ENCODE results near the gene DOCK11.
"Not testable (repeated sequence)": the region's sequence is repeated elsewhere in the genome, so short reads cannot be mapped to it uniquely, and the experiment has no call there.

DOCK11 gene

GRCh38 chrX:118715917-118716316 lies 220.3 kb downstream of the DOCK11 start:
- DNase-seq: not testable (repeated sequence)

- not testable (repeated sequence) for DNase-seq
Measured at GRCh38 chrX:118716833-118717232, 221.2 kb downstream of the DOCK11 start.

DNA sequence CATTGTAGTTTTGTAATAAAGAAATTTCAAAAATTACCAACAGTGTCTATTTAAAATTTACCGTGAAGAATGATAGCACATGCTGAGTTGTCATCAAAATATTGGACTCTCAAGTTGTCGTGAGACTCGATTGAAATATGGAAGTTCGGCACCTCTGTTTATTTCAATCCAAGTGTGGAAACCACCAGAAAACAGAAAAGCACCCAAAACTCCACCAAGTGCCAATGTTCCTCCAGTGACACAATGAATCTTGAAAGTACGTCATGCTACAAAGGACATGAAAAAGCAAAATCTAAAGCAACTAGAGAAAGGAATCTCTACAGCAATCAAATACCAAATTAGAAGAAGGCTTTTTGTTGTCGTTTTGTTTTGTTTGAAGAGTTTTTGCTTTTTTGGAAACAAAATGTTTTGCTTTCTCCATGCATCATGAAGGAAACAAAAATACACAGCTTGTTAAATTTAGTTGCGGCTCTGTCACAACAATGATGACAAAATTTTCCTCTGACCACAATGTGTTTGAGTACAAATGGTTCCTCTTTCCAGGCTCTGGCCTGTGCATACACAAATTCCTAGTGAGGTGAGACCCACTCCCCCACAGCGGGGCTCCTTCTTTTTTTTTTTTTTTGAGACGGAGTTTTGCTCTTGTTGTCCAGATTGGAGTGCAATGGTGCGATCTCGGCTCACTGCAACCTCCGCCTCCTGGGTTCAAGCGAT lies 222.2 kb downstream of the DOCK11 start:
- DNase-seq: no peak

DNA sequence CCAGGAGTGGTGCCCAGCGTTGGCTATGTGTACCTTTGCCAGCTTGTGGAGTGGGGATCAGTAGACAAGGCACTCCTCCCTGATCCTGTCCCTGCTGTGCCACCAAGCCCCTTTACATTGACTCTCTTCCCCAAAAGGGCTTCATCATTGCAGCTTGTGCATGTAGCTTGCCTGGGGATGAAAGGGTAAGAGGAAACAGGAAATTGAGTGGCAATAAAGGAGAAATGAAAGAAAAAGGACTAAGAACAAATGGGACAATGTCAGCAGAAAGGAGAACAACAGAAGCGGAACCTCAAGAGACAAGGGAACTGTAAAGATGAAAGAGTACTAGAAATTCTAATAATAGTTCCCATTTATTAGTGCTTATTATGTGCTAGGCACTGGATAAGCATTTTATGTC lies 223.1 kb downstream of the DOCK11 start:
- no peak for DNase-seq

DNA sequence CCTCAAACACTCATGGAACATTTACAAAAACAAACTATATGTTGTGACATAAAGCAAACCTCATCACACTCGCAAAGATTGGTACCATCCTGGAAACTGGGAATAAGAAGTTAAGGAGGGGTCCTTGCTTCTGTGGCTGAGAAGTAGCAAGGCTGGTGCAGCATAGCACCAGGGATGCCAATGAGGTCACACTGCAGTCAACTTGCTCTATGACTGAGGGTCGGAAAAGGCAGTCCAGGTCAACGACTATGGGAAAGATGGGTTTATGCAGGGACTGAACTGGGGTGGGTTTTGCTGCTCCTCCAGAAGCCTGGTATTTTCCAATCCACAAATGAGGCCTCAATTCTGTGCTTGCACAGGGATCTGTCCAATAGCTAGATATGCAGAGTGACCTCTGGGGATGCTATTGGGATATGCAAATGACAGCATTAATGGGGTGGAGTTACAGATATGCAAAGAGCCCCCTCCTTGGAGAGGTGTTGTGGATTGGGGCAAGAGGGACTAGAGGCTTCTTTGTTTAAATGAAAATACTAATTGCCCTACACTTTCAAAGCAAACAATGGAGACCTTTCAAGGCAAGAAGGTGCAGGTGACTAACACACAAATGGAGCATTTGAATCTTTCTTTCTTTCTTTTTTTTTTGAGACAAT lies 224.6 kb downstream of the DOCK11 start:
- no peak for DNase-seq

DNA sequence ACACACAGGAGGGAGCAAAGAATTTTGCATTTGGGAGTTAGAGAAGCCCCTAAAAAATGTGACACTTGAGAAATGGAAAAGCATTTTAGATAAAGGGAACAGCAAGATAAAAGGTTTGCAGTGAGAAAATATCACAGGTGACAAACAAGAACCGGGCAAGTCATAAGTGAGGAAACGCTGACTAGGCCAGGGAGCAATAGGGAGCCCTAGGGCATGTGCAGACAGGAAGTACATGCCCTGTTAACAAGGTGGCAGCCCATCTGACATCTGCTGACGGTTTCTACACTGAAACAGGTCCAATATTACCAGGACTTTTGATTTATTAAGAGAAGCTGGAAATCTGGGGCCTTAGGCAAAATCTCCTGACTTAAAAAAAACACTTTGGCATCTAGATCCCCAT lies 227.8 kb downstream of the DOCK11 start:
- no peak for DNase-seq

- no peak for DNase-seq
Measured at GRCh38 chrX:118724365-118724764, 228.8 kb downstream of the DOCK11 start.

GRCh38 chrX:118724775-118725174 lies 229.2 kb downstream of the DOCK11 start:
- DNase-seq: no peak

DNA sequence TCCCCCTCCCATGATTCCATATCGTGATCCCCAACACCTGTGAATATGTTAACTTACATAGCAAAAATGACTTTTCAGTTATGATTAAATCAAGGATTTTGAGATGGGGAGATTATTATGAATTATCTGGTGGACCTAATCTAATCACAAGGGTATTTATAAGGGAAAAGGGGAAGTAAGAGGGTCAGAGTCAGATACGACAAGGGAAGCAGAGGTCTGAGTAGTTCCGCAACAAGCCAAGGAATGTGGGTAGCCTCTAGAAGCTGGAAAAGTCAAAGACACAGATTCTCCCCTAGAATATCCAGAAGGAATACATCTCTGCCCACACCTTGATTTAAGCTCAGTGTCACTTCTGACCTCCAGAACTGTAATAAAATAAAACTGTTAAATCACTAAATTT lies 230.8 kb downstream of the DOCK11 start:
- DNase-seq: no peak

DNA sequence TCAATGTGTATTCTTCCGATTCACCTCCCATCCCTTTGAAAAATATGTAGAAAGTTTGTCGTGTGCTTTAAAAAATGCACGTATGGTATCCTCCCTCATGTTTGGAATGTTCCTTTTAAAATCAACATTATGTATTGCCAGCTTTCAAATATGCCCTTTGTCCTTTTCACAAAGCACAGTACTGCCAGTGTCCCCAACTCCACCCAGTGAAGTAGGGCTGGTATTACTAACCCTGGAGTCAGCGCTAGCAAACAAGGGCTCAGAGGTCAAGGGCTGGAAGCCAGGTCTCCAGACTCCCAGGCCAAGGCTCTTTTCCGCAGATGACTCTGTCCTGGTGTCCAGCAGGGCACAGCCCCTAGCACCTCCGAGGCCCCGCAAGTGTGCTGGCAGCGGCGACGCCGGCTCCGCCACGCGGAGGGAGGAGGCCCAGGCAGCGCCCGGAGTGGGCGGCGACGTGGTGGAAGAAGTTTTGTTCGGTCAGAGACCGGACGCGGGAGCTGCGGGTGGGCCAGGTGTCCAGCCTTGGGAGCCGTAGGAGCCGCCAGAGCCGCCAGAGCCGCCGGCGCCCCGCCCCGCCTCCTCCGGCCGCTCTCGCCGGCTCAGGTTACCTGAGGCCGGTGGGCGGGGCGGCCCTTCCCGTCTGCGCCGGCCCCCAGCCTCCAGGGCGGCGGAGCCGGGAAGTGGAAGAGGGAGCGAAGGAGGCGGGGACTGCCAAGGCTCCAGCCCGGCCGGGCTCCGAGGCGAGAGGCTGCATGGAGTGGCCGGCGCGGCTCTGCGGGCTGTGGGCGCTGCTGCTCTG lies 231.5 kb downstream of the DOCK11 start, which contains the start of gene IL13RA1:
Gene IL13RA1, plus strand, starts transcription at position 720 of the 799 bp plus-strand sequence. Its CDS starts 33 bp downstream, at position 753.
- DNase-seq: peak; percentile 81 to 82

- no peak for DNase-seq
Measured at GRCh38 chrX:118727686-118728339, 232.2 kb downstream of the DOCK11 start.

DNA sequence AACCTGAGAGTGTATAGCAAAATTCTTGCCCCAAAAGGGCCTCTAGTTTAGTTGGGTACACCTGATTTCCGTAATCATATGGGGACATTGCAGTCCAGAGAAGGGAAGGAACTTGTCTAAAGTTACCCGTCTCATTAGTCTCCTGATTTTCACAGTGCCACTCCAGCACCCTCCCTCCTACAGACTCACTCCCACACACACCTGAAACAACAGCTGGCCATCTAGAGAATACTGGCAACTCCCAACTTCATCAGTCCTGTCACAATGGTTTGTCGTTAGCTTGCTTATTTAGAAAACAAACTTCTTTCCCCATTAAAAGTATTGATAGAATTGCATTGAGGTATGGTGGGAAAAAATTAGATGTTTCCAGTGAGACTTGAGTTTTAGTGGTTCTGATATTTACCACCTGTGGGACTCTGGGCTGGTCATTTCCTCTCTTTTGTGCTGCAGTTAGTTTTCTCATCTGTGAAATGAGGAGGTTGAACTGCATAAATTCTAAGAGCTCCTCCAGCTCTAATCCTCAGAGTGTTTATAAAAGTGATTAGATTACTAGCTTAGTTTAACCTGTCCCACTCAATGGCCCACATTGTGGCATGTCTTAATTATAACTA lies 233.5 kb downstream of the DOCK11 start:
- DNase-seq: no peak

GRCh38 chrX:118730500-118731247 lies 235.1 kb downstream of the DOCK11 start:
- no peak for DNase-seq

DNA sequence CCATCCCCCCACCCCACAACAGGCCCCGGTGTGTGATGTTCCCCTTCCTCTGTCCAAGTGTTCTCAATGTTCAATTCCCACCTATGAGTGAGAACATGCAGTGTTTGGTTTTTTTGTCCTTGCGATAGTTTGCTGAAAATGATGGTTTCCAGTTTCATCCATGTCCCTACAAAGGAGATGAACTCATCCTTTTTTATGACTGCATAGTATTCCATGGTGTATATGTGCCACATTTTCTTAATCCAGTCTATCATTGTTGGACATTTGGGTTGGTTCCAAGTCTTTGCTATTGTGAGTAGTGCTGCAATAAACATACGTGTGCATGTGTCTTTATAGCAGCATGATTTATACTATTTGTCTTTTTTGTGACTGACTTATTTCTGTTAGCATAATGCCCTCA lies 236.9 kb downstream of the DOCK11 start:
- not testable (repeated sequence) for DNase-seq

DNA sequence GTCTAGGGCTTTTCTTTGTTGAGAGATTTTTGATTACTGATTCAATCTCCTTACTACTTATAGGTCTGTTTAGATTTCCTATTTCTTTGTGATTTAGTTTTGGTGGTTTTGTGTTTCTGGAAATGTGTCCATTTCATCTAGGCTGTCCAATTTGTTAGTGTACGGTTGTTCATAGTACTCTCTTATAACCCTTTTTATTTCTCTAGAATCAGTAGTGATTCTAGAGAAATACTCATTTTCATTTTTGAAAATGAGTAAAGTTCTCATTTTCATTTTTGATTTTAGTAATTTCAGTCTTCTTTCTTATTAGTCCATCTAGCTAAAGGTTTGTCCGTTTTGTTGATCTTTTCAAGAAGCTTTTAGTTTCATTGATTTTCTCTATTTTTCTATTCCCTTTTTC lies 239.3 kb downstream of the DOCK11 start:
- no peak for DNase-seq

Measured in NCI-H1930 (cell line).